Keratinocyte (primary cell): ENCODE results near the gene CDC42BPG.

Source experiments
- CTCF ChIP-seq, 3 experiments: IDR thresholded peaks in 1 of 3; conservative IDR thresholded peaks in 1 of 3; optimal IDR thresholded peaks in 1 of 3; 2 replicates in 2 of 3; 3 replicates in 1 of 3; pipeline versions ENCODE3 to v1.5.1; 2011; ENCODE audit warnings: low read length in 3 of 3, mild to moderate bottlenecking in 3 of 3, moderate library complexity in 2 of 3, control low read depth in 1 of 3, inconsistent platforms in 1 of 3; ENCODE audit not compliant: insufficient read depth in 2 of 3; ENCODE audit errors: extremely low read depth in 1 of 3
- EZH2 ChIP-seq: IDR thresholded peaks from one replicate; pipeline ENCODE4 v1.6.1; 2012; ENCODE audit warnings: inconsistent platforms, mild to moderate bottlenecking, low read length, moderate library complexity

- TF ChIP-seq CTCF (optimal IDR thresholded peaks at IDR 0.05 in 1 of 3, IDR thresholded peaks at IDR 0.05 in 1 of 3, conservative IDR thresholded peaks at IDR 0.05 in 1 of 3; ENCODE audit: extremely low read depth in 1 of 3, insufficient read depth in 2 of 3, low read length in 3 of 3) (no peak), EZH2 (no peak)
These were observed 41.9 kb downstream of the CDC42BPG start for GRCh38 chr11:64802370-64803157.
